Measurements from ENCODE around the gene ALG11.

The ALG11 gene

GRCh38 chr13:51996641-51997040 lies 15.6 kb upstream of the ALG11 start:
- Histone ChIP-seq H3F3A (ENCODE audit: low read depth) (no peaks in the 10 kb centered on the region), H3K4me3 (ENCODE audit: low read length, poor library complexity, severe bottlenecking) (no peak overlapping the region), H3K9me2 (replicated peaks; ENCODE audit: low read depth, low read length) (no peaks in the 10 kb centered on the region), H2AFZ (ENCODE audit: low read length) (no peak overlapping the region), H3K9ac (ENCODE audit: low read depth, low read length, poor library complexity, severe bottlenecking) (no peak overlapping the region), H3K79me2 (ENCODE audit: insufficient read depth, low read length) (no peaks in the 10 kb centered on the region), H3K4me2 (ENCODE audit: low read depth, low read length, poor library complexity, severe bottlenecking) (no peak overlapping the region), H4K20me1 (ENCODE audit: insufficient read depth, low read length, poor library complexity, severe bottlenecking) (no peaks in the 10 kb centered on the region), H3K4me1 (ENCODE audit: insufficient read depth, low read length, poor library complexity, severe bottlenecking) (no peaks in the 10 kb centered on the region), H3K27me3 (ENCODE audit: insufficient read depth, low read length, poor library complexity, severe bottlenecking) (no peaks in the 10 kb centered on the region), H3K9me3 (ENCODE audit: insufficient read depth, low read depth, low read length) (no peaks in the 10 kb centered on the region), H3K36me3 (ENCODE audit: insufficient read depth, low read length) (no peaks in the 10 kb centered on the region)
- TF ChIP-seq CTCF (conservative IDR thresholded peaks at IDR 0.05; ENCODE audit: low read length) = no peak
- TF ChIP-seq EZH2phosphoT487 (IDR thresholded peaks at IDR 0.05; ENCODE audit: borderline replicate concordance) = no peak

- H3K4me3 ChIP-seq (ENCODE audit: low read length, poor library complexity, severe bottlenecking) = no peak overlapping the region
- H3K4me1 ChIP-seq (ENCODE audit: insufficient read depth, low read length, poor library complexity, severe bottlenecking) = no peaks in the 10 kb centered on the region
- no peaks in the 10 kb centered on the region for H3K9me3 ChIP-seq (ENCODE audit: insufficient read depth, low read depth, low read length)
- TF ChIP-seq CTCF (conservative IDR thresholded peaks at IDR 0.05; ENCODE audit: low read length) (no peak), EZH2phosphoT487 (IDR thresholded peaks at IDR 0.05; ENCODE audit: borderline replicate concordance) (no peak)
- H3F3A ChIP-seq (ENCODE audit: low read depth) = no peaks in the 10 kb centered on the region
- H3K9ac ChIP-seq (ENCODE audit: low read depth, low read length, poor library complexity, severe bottlenecking) = no peak overlapping the region
- H3K9me2 ChIP-seq (replicated peaks; ENCODE audit: low read depth, low read length) = no peaks in the 10 kb centered on the region
- no peaks in the 10 kb centered on the region for H3K79me2 ChIP-seq (ENCODE audit: insufficient read depth, low read length)
- no peak overlapping the region for H3K4me2 ChIP-seq (ENCODE audit: low read depth, low read length, poor library complexity, severe bottlenecking)
- no peaks in the 10 kb centered on the region for H3K36me3 ChIP-seq (ENCODE audit: insufficient read depth, low read length)
- no peaks in the 10 kb centered on the region for H3K27me3 ChIP-seq (ENCODE audit: insufficient read depth, low read length, poor library complexity, severe bottlenecking)
- H4K20me1 ChIP-seq (ENCODE audit: insufficient read depth, low read length, poor library complexity, severe bottlenecking) = no peaks in the 10 kb centered on the region
- H2AFZ ChIP-seq (ENCODE audit: low read length) = no peak overlapping the region
These were observed 15.0 kb upstream of the ALG11 start for GRCh38 chr13:51997186-51997585.

- Histone ChIP-seq H3K27me3 (ENCODE audit: insufficient read depth, low read length, poor library complexity, severe bottlenecking) (no peaks in the 10 kb centered on the region), H3K4me2 (ENCODE audit: low read depth, low read length, poor library complexity, severe bottlenecking) (no peak overlapping the region), H3K79me2 (ENCODE audit: insufficient read depth, low read length) (no peaks in the 10 kb centered on the region), H3K36me3 (ENCODE audit: insufficient read depth, low read length) (no peaks in the 10 kb centered on the region), H3K9ac (ENCODE audit: low read depth, low read length, poor library complexity, severe bottlenecking) (no peak overlapping the region), H4K20me1 (ENCODE audit: insufficient read depth, low read length, poor library complexity, severe bottlenecking) (no peaks in the 10 kb centered on the region), H3K4me1 (ENCODE audit: insufficient read depth, low read length, poor library complexity, severe bottlenecking) (no peaks in the 10 kb centered on the region), H3K9me2 (replicated peaks; ENCODE audit: low read depth, low read length) (no peaks in the 10 kb centered on the region), H2AFZ (ENCODE audit: low read length) (no peak overlapping the region), H3F3A (ENCODE audit: low read depth) (no peaks in the 10 kb centered on the region), H3K9me3 (ENCODE audit: insufficient read depth, low read depth, low read length) (no peaks in the 10 kb centered on the region), H3K4me3 (ENCODE audit: low read length, poor library complexity, severe bottlenecking) (no peak overlapping the region)
- TF ChIP-seq EZH2phosphoT487 (IDR thresholded peaks at IDR 0.05; ENCODE audit: borderline replicate concordance) (no peak), CTCF (conservative IDR thresholded peaks at IDR 0.05; ENCODE audit: low read length) (no peak)
These were observed 14.4 kb upstream of the ALG11 start for GRCh38 chr13:51997641-51998330.

All from Loucy (cell line).